DND-41 (cell line): ENCODE measurements around the gene KRT84.

Source experiments
- ATAC-seq: fragments of 200-7000 bp; cut with Tn5 transposase; 3 replicates; pipeline ENCODE4 v1.9.1; 2021; ENCODE audit warnings: low read depth; ENCODE audit not compliant: insufficient read depth
- DNase-seq: peaks from one replicate; pipeline ENCODE4 v3.0.0-alpha.2; 2020
- H2AFZ ChIP-seq: 2 replicates; pipeline ENCODE4 v1.6.0; 2012; ENCODE audit warnings: low read depth, low read length
- H3K27ac ChIP-seq: 2 replicates; pipeline ENCODE4 v1.5.1; 2012; ENCODE audit warnings: low read length, inconsistent platforms
- H3K27me3 ChIP-seq: fragments of 200-600 bp; sonication (generic); 2 replicates; pipeline ENCODE4 v1.6.0; 2012; ENCODE audit warnings: low read length, mild to moderate bottlenecking, inconsistent platforms; ENCODE audit not compliant: insufficient read depth, poor library complexity
- H3K36me3 ChIP-seq: 2 replicates; pipeline ENCODE4 v1.5.1; 2012; ENCODE audit warnings: low read length, inconsistent platforms; ENCODE audit not compliant: insufficient read depth
- H3K4me1 ChIP-seq: 2 replicates; pipeline ENCODE4 v1.5.1; 2012; ENCODE audit warnings: mild to moderate bottlenecking, low read length; ENCODE audit not compliant: insufficient read depth
- H3K4me2 ChIP-seq: 2 replicates; pipeline ENCODE4 v1.6.0; 2012; ENCODE audit warnings: mild to moderate bottlenecking, moderate library complexity, low read length, inconsistent platforms; ENCODE audit not compliant: insufficient read depth
- H3K4me3 ChIP-seq, 2 experiments: fragments of 200-600 bp in 1 of 2; shearing (Covaris generic) in 1 of 2; 2 replicates each; pipeline ENCODE4 v1.5.1; 2012 to 2016; ENCODE audit warnings: inconsistent platforms in 2 of 2, low read length in 2 of 2, mild to moderate bottlenecking in 2 of 2, low read depth in 1 of 2, moderate library complexity in 1 of 2
- H3K79me2 ChIP-seq: 2 replicates; pipeline ENCODE4 v1.6.0; 2012; ENCODE audit warnings: low read length, inconsistent platforms; ENCODE audit not compliant: insufficient read depth
- H3K9ac ChIP-seq: 2 replicates; pipeline ENCODE4 v1.6.0; 2012; ENCODE audit warnings: low read depth, mild to moderate bottlenecking, inconsistent platforms, low read length, moderate library complexity
- H3K9me3 ChIP-seq: 2 replicates; pipeline ENCODE4 v1.5.1; 2012; ENCODE audit warnings: low read length, moderate library complexity, mild to moderate bottlenecking, inconsistent platforms; ENCODE audit not compliant: insufficient read depth, severe bottlenecking
- H4K20me1 ChIP-seq: 2 replicates; pipeline ENCODE4 v1.6.0; 2012; ENCODE audit warnings: low read length; ENCODE audit not compliant: insufficient read depth
- CTCF ChIP-seq: IDR thresholded peaks from 2 replicates; pipeline ENCODE4 v1.5.1; 2012; ENCODE audit warnings: borderline replicate concordance, low read length, moderate library complexity, mild to moderate bottlenecking; ENCODE audit not compliant: poor library complexity, severe bottlenecking; ENCODE audit errors: extremely low read depth
- EZH2 ChIP-seq: IDR thresholded peaks from 3 replicates; pipeline ENCODE4 v1.6.1; 2012; ENCODE audit warnings: borderline replicate concordance, low read depth, mild to moderate bottlenecking, moderate library complexity, low read length, inconsistent platforms; ENCODE audit not compliant: severe bottlenecking

KRT84 gene

GRCh38 chr12:52423661-52424500, 38.4 kb upstream of the KRT84 start:
- Histone ChIP-seq H3K9me3 (no peaks in the 10 kb centered on the region), H4K20me1 (0 out of 2 replicates have a peak, but pooled peaks cover 4% of the 10 kb centered on the region), H3K4me1 (no peaks in the 10 kb centered on the region), H3K27ac (no peak overlapping the region), H3K27me3 (peaks cover 22% of the 10 kb centered on the region), H3K36me3 (no peaks in the 10 kb centered on the region), H3K4me2 (no peak overlapping the region), H3K9ac (no peak overlapping the region), H3K4me3 (no peak overlapping the region), H3K79me2 (no peaks in the 10 kb centered on the region), H2AFZ (no peak overlapping the region)
- no peak for ATAC-seq
- no peak for TF ChIP-seq CTCF
- TF ChIP-seq EZH2 = no peak
- DNase-seq = no peak

GRCh38 chr12:52423035-52423434, 37.6 kb upstream of the KRT84 start:
- Histone ChIP-seq H3K9ac (no peak overlapping the region), H3K36me3 (no peaks in the 10 kb centered on the region), H3K9me3 (no peaks in the 10 kb centered on the region), H3K4me2 (no peak overlapping the region), H3K4me1 (no peaks in the 10 kb centered on the region), H4K20me1 (0 out of 2 replicates have a peak, but pooled peaks cover 4% of the 10 kb centered on the region), H3K27ac (no peak overlapping the region), H3K27me3 (peaks cover 26% of the 10 kb centered on the region), H3K79me2 (no peaks in the 10 kb centered on the region), H2AFZ (no peak overlapping the region), H3K4me3 (no peak overlapping the region)
- TF ChIP-seq EZH2 = no peak
- no peak for TF ChIP-seq CTCF
- DNase-seq (no peak), ATAC-seq (no peak)

GRCh38 chr12:52419656-52420055, 34.2 kb upstream of the KRT84 start:
- ATAC-seq (no peak), DNase-seq (no peak)
- Histone ChIP-seq H2AFZ (no peak overlapping the region), H3K4me3 (no peak overlapping the region), H3K9ac (no peak overlapping the region), H3K36me3 (no peaks in the 10 kb centered on the region), H3K27ac (no peak overlapping the region), H3K9me3 (no peaks in the 10 kb centered on the region), H3K79me2 (no peaks in the 10 kb centered on the region), H4K20me1 (0 out of 2 replicates have a peak, but pooled peaks cover 4% of the 10 kb centered on the region), H3K27me3 (peaks cover 25% of the 10 kb centered on the region), H3K4me2 (no peak overlapping the region), H3K4me1 (no peaks in the 10 kb centered on the region)
- TF ChIP-seq EZH2 (no peak), CTCF (no peak)
